Endothelial cell (in vitro differentiated cells): Measurements from ENCODE around the gene OXSM. TPM values are rescaled to one million over a fixed set of nuclear protein-coding genes. Genes with fewer than 3 reads are reported as not detected.

Experiments
- DNase-seq: peaks from one replicate; pipeline ENCODE4 v3.0.0; 2021; ENCODE audit warnings: low spot score
- H3K27ac Mint-ChIP-seq: one replicate; pipeline ENCODE4 v1.8.0; 2021; ENCODE audit warnings: mixed read lengths, inconsistent platforms; ENCODE audit not compliant: unreplicated experiment
- H3K27me3 Mint-ChIP-seq: one replicate; pipeline ENCODE4 v1.8.0; 2021; ENCODE audit warnings: mild to moderate bottlenecking, moderate library complexity, mixed read lengths, inconsistent platforms; ENCODE audit not compliant: unreplicated experiment
- H3K36me3 Mint-ChIP-seq: one replicate; pipeline ENCODE4 v1.8.0; 2021; ENCODE audit warnings: mild to moderate bottlenecking, low read depth, mixed read lengths, inconsistent platforms; ENCODE audit not compliant: unreplicated experiment
- H3K4me1 Mint-ChIP-seq: one replicate; pipeline ENCODE4 v1.8.0; 2021; ENCODE audit warnings: mild to moderate bottlenecking, mixed read lengths, inconsistent platforms; ENCODE audit not compliant: unreplicated experiment
- H3K4me3 Mint-ChIP-seq: one replicate; pipeline ENCODE4 v1.8.0; 2021; ENCODE audit warnings: mild to moderate bottlenecking, mixed read lengths, inconsistent platforms; ENCODE audit not compliant: unreplicated experiment
- H3K9me3 Mint-ChIP-seq: one replicate; pipeline ENCODE4 v1.8.0; 2021; ENCODE audit warnings: mixed read lengths, inconsistent platforms; ENCODE audit not compliant: unreplicated experiment
- CTCF ChIP-seq: fragments of 200-600 bp; sonication (generic); IDR thresholded peaks from one replicate; pipeline ENCODE4 v1.5.0; 2021; ENCODE audit warnings: antibody characterized with exemption; ENCODE audit not compliant: unreplicated experiment
- total RNA-seq: library from RNA; stranded (reverse); fragmentation: NEBNext Ultra II Directional; extraction: Animal tissue kit (Norgen Biotek cat#: 25700); gene quantifications from one replicate; pipeline ENCODE4 v1.2.1, GENCODE V29; 2021; ENCODE audit not compliant: unreplicated experiment

The OXSM gene
- total RNA-seq, 1 donor from 2014 or later: 11.4 TPM

- Mint-ChIP-seq H3K4me3 (peak overlapping the region; percentile 92), H3K4me1 (peaks cover 22% of the 10 kb centered on the region), H3K27me3 (peaks cover 4% of the 10 kb centered on the region), H3K27ac (no peak overlapping the region), H3K36me3 (peaks cover 4% of the 10 kb centered on the region), H3K9me3 (no peaks in the 10 kb centered on the region)
- TF ChIP-seq CTCF: no peak
- DNase-seq: no peak
Measured at GRCh38 chr3:25783661-25784512, 6.0 kb upstream of the OXSM start.

- peaks cover 4% of the 10 kb centered on the region for H3K27me3 Mint-ChIP-seq
- no peaks in the 10 kb centered on the region for H3K9me3 Mint-ChIP-seq
- no peak overlapping the region for H3K27ac Mint-ChIP-seq
- no peak for DNase-seq
- no peak for TF ChIP-seq CTCF
- H3K4me1 Mint-ChIP-seq: peaks cover 25% of the 10 kb centered on the region
- H3K36me3 Mint-ChIP-seq: peaks cover 4% of the 10 kb centered on the region
- H3K4me3 Mint-ChIP-seq: no peak overlapping the region
Measured at GRCh38 chr3:25784971-25785370, 4.9 kb upstream of the OXSM start.

GRCh38 chr3:25785826-25786225 is 4.1 kb upstream of the OXSM start:
- DNase-seq: no peak
- no peak for TF ChIP-seq CTCF
- peaks cover 28% of the 10 kb centered on the region for H3K4me1 Mint-ChIP-seq
- no peaks in the 10 kb centered on the region for H3K9me3 Mint-ChIP-seq
- H3K27me3 Mint-ChIP-seq: peaks cover 4% of the 10 kb centered on the region
- no peak overlapping the region for H3K27ac Mint-ChIP-seq
- H3K36me3 Mint-ChIP-seq: peaks cover 4% of the 10 kb centered on the region
- H3K4me3 Mint-ChIP-seq: no peak overlapping the region

- no peaks in the 10 kb centered on the region for H3K9me3 Mint-ChIP-seq
- no peak for DNase-seq
- peaks cover under 1% of the 10 kb centered on the region for H3K36me3 Mint-ChIP-seq
- no peak overlapping the region for H3K4me3 Mint-ChIP-seq
- peaks cover 18% of the 10 kb centered on the region for H3K4me1 Mint-ChIP-seq
- peaks cover 3% of the 10 kb centered on the region for H3K27me3 Mint-ChIP-seq
- TF ChIP-seq CTCF: no peak
- no peak overlapping the region for H3K27ac Mint-ChIP-seq
Measured at GRCh38 chr3:25787689-25788088, 2.2 kb upstream of the OXSM start.

GRCh38 chr3:25789209-25789595 is 688 bp upstream of the OXSM start:
- H3K27ac Mint-ChIP-seq: no peak overlapping the region
- no peak for DNase-seq
- H3K36me3 Mint-ChIP-seq: no peaks in the 10 kb centered on the region
- peaks cover 2% of the 10 kb centered on the region for H3K27me3 Mint-ChIP-seq
- no peak for TF ChIP-seq CTCF
- peaks cover 15% of the 10 kb centered on the region for H3K4me1 Mint-ChIP-seq
- peak overlapping the region; percentile 97 for H3K4me3 Mint-ChIP-seq
- no peaks in the 10 kb centered on the region for H3K9me3 Mint-ChIP-seq
